Vagina (tissue), 2 donors: ENCODE results near the gene SOS1.

Source experiments
- POLR2A ChIP-seq, 2 donors: fragments of 450-650 bp; IDR thresholded peaks; one replicate each; pipeline ENCODE4 v1.6.1; 2017; ENCODE audit warnings: antibody characterized with exemption in 2 of 2, mild to moderate bottlenecking in 2 of 2, moderate library complexity in 2 of 2
- POLR2AphosphoS5 ChIP-seq, 2 donors: sonication (generic); formaldehyde crosslinking; IDR thresholded peaks; one replicate each; pipeline ENCODE4 v1.9.0; 2017; ENCODE audit warnings: antibody characterized with exemption in 2 of 2, mild to moderate bottlenecking in 2 of 2, low read depth in 1 of 2; ENCODE audit not compliant: insufficient read depth in 1 of 2

DNA sequence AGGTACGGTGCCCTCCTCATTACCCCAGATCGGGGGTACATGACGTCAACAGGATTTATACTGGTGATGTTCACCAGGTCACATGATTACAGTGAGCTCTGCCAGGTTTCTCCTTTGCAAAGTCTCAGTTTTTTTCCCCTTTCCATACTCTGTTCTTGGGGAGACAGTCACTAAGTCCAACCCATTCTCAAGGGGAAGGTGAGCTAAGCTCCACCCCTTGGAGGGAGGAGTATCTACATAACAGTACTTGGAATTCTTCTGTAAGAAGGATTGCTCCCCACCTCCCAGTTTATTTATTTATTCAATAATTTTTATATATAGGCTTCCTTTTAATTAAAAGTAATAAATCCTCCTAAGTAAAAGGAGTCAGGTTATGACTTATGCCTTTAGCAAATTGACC is 34.1 kb upstream of the SOS1 start:
- TF ChIP-seq POLR2A (IDR thresholded peaks at IDR 0.05) (no peak), POLR2AphosphoS5 (IDR thresholded peaks at IDR 0.05; ENCODE audit: insufficient read depth in 1 of 2, low read depth in 1 of 2) (no peak)
